Muscle of leg (tissue), 11 donors: ENCODE results near the gene RIC3. TPM values are rescaled to one million over a fixed set of nuclear protein-coding genes. Genes with fewer than 3 reads are reported as not detected.
A peak's percentile ranks its signal among the peaks of the same experiment; 100 is the strongest.

Source experiments
- DNase-seq: peaks from one replicate; pipeline ENCODE4 v3.0.0; 2013
- H3K27ac ChIP-seq: one replicate; pipeline ENCODE4 v1.5.1; 2013; ENCODE audit warnings: mild to moderate bottlenecking, low read length, control low read depth
- H3K27me3 ChIP-seq: one replicate; pipeline ENCODE4 v1.6.1; 2013; ENCODE audit warnings: low read length; ENCODE audit not compliant: control insufficient read depth, insufficient read depth
- H3K36me3 ChIP-seq: one replicate; pipeline ENCODE4 v1.6.1; 2013; ENCODE audit warnings: low read length; ENCODE audit not compliant: control insufficient read depth, insufficient read depth
- H3K4me1 ChIP-seq: one replicate; pipeline ENCODE4 v1.6.1; 2013; ENCODE audit warnings: low read length; ENCODE audit not compliant: control insufficient read depth, insufficient read depth
- H3K4me3 ChIP-seq: one replicate; pipeline ENCODE4 v1.5.1; 2013; ENCODE audit warnings: low read length, control low read depth
- H3K9me3 ChIP-seq: replicated peaks from 2 replicates; pipeline ENCODE4 v1.6.1; 2013; ENCODE audit warnings: low read depth, low read length; ENCODE audit not compliant: control insufficient read depth
- WGBS: methylation state at CpG from one replicate; pipeline ENCODE4 v1.1.5; 2013; ENCODE audit warnings: missing lambda C conversion rate; ENCODE audit not compliant: insufficient coverage; 5-methylcytosine and 5-hydroxymethylcytosine counted together
- polyA plus RNA-seq, 8 donors: library from polyadenylated mRNA; unstranded; fragments of 120-200 nt; gene quantifications; one replicate each; pipeline versions ENCODE4 v1.2.1 to v1.2.3, GENCODE V29; 2013; ENCODE audit warnings: inconsistent platforms in 1 of 8, low replicate concordance in 1 of 8; ENCODE audit not compliant: insufficient read length in 8 of 8, insufficient read depth in 1 of 8
- total RNA-seq: library from RNA; stranded (reverse); fragments of 120-200 nt; gene quantifications from one replicate; pipeline ENCODE4 v1.2.4, GENCODE V29; 2013

The RIC3 gene
- total and polyA plus RNA-seq, 9 donors = 0.18 to 1.7 (median 0.39) TPM

- H3K27ac ChIP-seq = no peak overlapping the region
- no peaks in the 10 kb centered on the region for H3K9me3 ChIP-seq
- peaks cover 8% of the 10 kb centered on the region for H3K27me3 ChIP-seq
- DNase-seq = no peak
- peaks cover 21% of the 10 kb centered on the region for H3K4me1 ChIP-seq
- no peaks in the 10 kb centered on the region for H3K36me3 ChIP-seq
- H3K4me3 ChIP-seq = no peak overlapping the region
- WGBS = 59% methylated on average over 10 of the region's 13 CpGs
Measured at GRCh38 chr11:8062781-8063257, 106.0 kb downstream of the RIC3 start.

- Histone ChIP-seq H3K4me1 (peaks cover 22% of the 10 kb centered on the region), H3K27ac (no peak overlapping the region), H3K36me3 (no peaks in the 10 kb centered on the region), H3K9me3 (no peaks in the 10 kb centered on the region), H3K4me3 (no peak overlapping the region), H3K27me3 (peaks cover 10% of the 10 kb centered on the region)
- 87% methylated on average over 20 of the region's 22 CpGs for WGBS
- no peak for DNase-seq
Measured at GRCh38 chr11:8061555-8062428, 107.0 kb downstream of the RIC3 start.

- H3K9me3 ChIP-seq = no peaks in the 10 kb centered on the region
- peaks cover 19% of the 10 kb centered on the region for H3K4me1 ChIP-seq
- WGBS = 80% methylated on average over 7 of the region's 12 CpGs
- no peak overlapping the region for H3K4me3 ChIP-seq
- H3K36me3 ChIP-seq = no peaks in the 10 kb centered on the region
- no peak overlapping the region for H3K27ac ChIP-seq
- no peak for DNase-seq
- peaks cover 6% of the 10 kb centered on the region for H3K27me3 ChIP-seq
Measured at GRCh38 chr11:8060801-8061554, 107.8 kb downstream of the RIC3 start.

- peaks cover 19% of the 10 kb centered on the region for H3K4me1 ChIP-seq
- H3K27me3 ChIP-seq = peaks cover 4% of the 10 kb centered on the region
- WGBS = 81% methylated on average over 3 of the region's 3 CpGs
Measured at GRCh38 chr11:8060146-8060719, 108.6 kb downstream of the RIC3 start.

GRCh38 chr11:8059571-8060011 lies 109.2 kb downstream of the RIC3 start:
- no peak for DNase-seq
- Histone ChIP-seq H3K4me3 (no peak overlapping the region), H3K9me3 (no peaks in the 10 kb centered on the region), H3K36me3 (no peaks in the 10 kb centered on the region), H3K27me3 (peaks cover 4% of the 10 kb centered on the region), H3K27ac (no peak overlapping the region), H3K4me1 (peaks cover 19% of the 10 kb centered on the region)
- 21% methylated on average over 10 of the region's 10 CpGs for WGBS

More at GRCh38 chr11:8060146-8060719, 108.6 kb downstream of the RIC3 start:
- H3K36me3 ChIP-seq = no peaks in the 10 kb centered on the region
- no peak overlapping the region for H3K27ac ChIP-seq
- no peak overlapping the region for H3K4me3 ChIP-seq
- H3K9me3 ChIP-seq = no peaks in the 10 kb centered on the region
- no peak for DNase-seq

GRCh38 chr11:8059030-8059429 lies 109.8 kb downstream of the RIC3 start:
- no peak overlapping the region for H3K27ac ChIP-seq
- no peaks in the 10 kb centered on the region for H3K9me3 ChIP-seq
- H3K4me1 ChIP-seq = peaks cover 19% of the 10 kb centered on the region
- WGBS = 68% methylated on average over 8 of the region's 8 CpGs
- peaks cover 4% of the 10 kb centered on the region for H3K27me3 ChIP-seq
- H3K36me3 ChIP-seq = no peaks in the 10 kb centered on the region
- no peak overlapping the region for H3K4me3 ChIP-seq
- DNase-seq = no peak

- Histone ChIP-seq H3K9me3 (no peaks in the 10 kb centered on the region), H3K27ac (no peak overlapping the region), H3K27me3 (peaks cover 4% of the 10 kb centered on the region), H3K4me1 (peaks cover 17% of the 10 kb centered on the region), H3K36me3 (no peaks in the 10 kb centered on the region), H3K4me3 (no peak overlapping the region)
- WGBS = 94% methylated on average over 7 of the region's 9 CpGs
- DNase-seq = no peak
Measured at GRCh38 chr11:8058216-8058615, 110.6 kb downstream of the RIC3 start.

GRCh38 chr11:8056810-8057463 lies 111.9 kb downstream of the RIC3 start:
- Histone ChIP-seq H3K27ac (no peak overlapping the region), H3K27me3 (peaks cover 4% of the 10 kb centered on the region), H3K4me3 (no peak overlapping the region), H3K36me3 (no peaks in the 10 kb centered on the region), H3K4me1 (peaks cover 6% of the 10 kb centered on the region), H3K9me3 (no peaks in the 10 kb centered on the region)
- DNase-seq = peak; percentile 79
- WGBS = 36% methylated on average over 11 of the region's 12 CpGs
